ENCODE results near the gene TENM4.

The TENM4 gene

GRCh38 chr11:79425463-79425862 is 15.4 kb downstream of the TENM4 start:
- no peak for DNase-seq (ENCODE audit: low read depth, low spot score)
- H3K4me3 ChIP-seq (ENCODE audit: low read depth, low read length) = no peak overlapping the region
- ChIA-PET CTCF (interaction anchor here (0.9 to 2.5 kb wide), 3 partner anchors 10 to 24 kb away, joined by 3 to 7 read pairs (median 5); no protein-coding TSS in a partner anchor), POLR2A (no interaction called here)
- TF ChIP-seq CTCF (IDR thresholded peaks at IDR 0.05; ENCODE audit: insufficient read depth, low read length, missing control alignments) = no peak

GRCh38 chr11:79423736-79424135 is 17.1 kb downstream of the TENM4 start:
- ChIA-PET POLR2A (no interaction called here), CTCF (interaction anchor here (1.2 to 1.5 kb wide), 3 partner anchors 8 to 40 kb away, joined by 3 to 5 read pairs (median 4); partner anchors contain the start of gene TENM4)

GRCh38 chr11:79422866-79423265 is 18.0 kb downstream of the TENM4 start:
- H3K4me3 ChIP-seq (ENCODE audit: low read depth, low read length) = no peak overlapping the region
- POLR2A ChIA-PET = no interaction called here
- TF ChIP-seq CTCF (IDR thresholded peaks at IDR 0.05; ENCODE audit: insufficient read depth, low read length, missing control alignments) = no peak
- CTCF ChIA-PET = interaction anchor here (1.5 kb wide), 1 partner anchor 39 kb away, joined by 3 read pairs; no protein-coding TSS in a partner anchor
- DNase-seq (ENCODE audit: low read depth, low spot score) = no peak

More at GRCh38 chr11:79423736-79424135, 17.1 kb downstream of the TENM4 start:
- no peak for DNase-seq (ENCODE audit: low read depth, low spot score)
- TF ChIP-seq CTCF (IDR thresholded peaks at IDR 0.05; ENCODE audit: insufficient read depth, low read length, missing control alignments) = no peak
- no peak overlapping the region for H3K4me3 ChIP-seq (ENCODE audit: low read depth, low read length)

GRCh38 chr11:79421820-79422219 is 19.0 kb downstream of the TENM4 start:
- ChIA-PET CTCF (interaction anchor here (1.4 to 2.7 kb wide), 3 partner anchors 10 to 22 kb away, joined by 3 to 13 read pairs (median 6); partner anchors contain the start of gene TENM4), POLR2A (no interaction called here)
- no peak for DNase-seq (ENCODE audit: low read depth, low spot score)
- H3K4me3 ChIP-seq (ENCODE audit: low read depth, low read length) = no peak overlapping the region
- TF ChIP-seq CTCF (IDR thresholded peaks at IDR 0.05; ENCODE audit: insufficient read depth, low read length, missing control alignments) = no peak

GRCh38 chr11:79419120-79419519 is 21.7 kb downstream of the TENM4 start:
- no peak for TF ChIP-seq CTCF (IDR thresholded peaks at IDR 0.05; ENCODE audit: insufficient read depth, low read length, missing control alignments)
- no peak for DNase-seq (ENCODE audit: low read depth, low spot score)
- ChIA-PET CTCF (no interaction called here), POLR2A (no interaction called here)
- H3K4me3 ChIP-seq (ENCODE audit: low read depth, low read length) = no peak overlapping the region

GRCh38 chr11:79418241-79418640 is 22.6 kb downstream of the TENM4 start:
- TF ChIP-seq CTCF (IDR thresholded peaks at IDR 0.05; ENCODE audit: insufficient read depth, low read length, missing control alignments) = no peak
- CTCF ChIA-PET = no interaction called here
- H3K4me3 ChIP-seq (ENCODE audit: low read depth, low read length) = no peak overlapping the region
- POLR2A ChIA-PET = no interaction called here
- DNase-seq (ENCODE audit: low read depth, low spot score) = no peak
